HCEC 1CT (cell line): ENCODE results near the gene GHSR.

Experiments
- DNase-seq: peaks from one replicate; pipeline ENCODE4 v3.0.0-alpha.2; 2017

The GHSR gene

GRCh38 chr3:172437713-172438112 lies 10.5 kb downstream of the GHSR start:
- no peak for DNase-seq

DNA sequence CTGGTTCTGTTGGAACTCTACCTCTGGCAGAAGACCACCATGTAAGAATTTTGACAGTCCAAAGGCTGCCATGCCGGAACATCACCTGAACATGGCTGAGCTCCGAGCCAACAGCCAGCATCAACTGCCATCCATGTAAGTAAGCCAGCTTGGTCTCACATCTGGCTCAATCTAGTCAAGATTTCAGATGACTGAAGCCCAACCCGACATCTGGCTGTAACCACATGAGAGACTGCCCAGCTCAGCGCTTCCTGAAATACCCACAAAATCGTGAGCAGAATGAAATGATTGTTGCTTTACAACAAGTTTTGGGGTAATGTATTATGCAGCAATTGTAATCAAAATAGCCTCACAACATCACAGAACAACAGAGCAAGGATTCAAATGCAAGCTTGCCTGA lies 32.9 kb downstream of the GHSR start:
- no peak for DNase-seq

GRCh38 chr3:172411478-172411947 lies 36.7 kb downstream of the GHSR start:
- no peak for DNase-seq

DNA sequence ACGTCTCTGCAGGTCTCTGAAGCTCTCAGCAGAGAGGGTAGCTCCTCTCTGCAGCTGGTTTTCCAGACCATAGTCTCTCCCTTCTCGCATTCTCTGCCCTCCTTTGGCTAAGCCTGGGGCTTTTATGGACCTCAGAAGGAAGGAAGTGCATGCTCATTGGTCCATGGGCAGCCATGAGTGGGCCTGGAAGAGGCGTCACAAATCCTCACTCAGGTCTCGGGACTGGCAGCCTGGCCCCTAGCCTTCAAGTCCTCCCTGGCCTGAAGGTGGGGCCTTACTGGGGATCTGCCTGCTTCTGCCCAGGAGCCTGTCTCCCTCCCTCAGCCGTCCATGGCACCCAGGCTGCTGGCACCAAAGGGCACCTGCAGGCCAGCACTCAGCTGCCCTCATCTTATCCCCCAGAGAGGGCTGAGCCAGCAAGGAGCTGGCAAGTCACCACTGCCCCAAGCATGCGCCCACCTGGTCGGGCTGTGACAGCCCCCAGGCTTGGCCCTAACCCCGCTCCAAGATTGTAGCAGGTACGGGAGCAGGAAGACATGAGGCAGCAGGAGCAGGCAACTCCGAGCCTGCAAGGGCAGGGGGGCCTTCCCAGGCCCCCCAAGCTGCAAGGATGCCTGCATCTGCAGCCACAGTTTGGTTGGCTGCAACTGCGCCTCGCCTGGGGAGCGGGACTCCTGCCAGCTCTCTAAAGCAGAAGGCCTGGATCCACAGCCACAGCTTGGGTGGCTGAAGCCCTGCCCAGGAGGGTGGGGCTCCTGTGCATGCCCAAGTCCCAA lies 37.4 kb downstream of the GHSR start:
- DNase-seq: no peak

DNA sequence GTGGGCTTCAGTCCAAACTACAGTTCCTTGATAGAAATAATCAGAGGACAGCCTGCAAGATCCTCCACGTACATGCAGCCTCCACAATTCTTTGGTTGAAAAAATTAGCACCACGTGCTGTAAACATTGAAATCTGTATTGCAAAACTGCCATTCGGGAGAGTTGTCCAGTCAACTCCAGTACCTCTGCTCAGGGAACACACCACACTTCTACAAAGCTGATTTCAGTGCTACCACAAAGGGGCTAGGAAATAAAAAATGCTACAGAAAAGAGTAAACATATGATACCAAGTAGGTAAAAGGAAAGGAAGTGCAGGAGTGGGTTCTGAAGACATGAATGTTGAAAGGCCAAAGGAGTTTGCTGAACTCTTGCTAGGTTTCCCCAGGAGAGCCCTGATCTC lies 40.4 kb downstream of the GHSR start:
- no peak for DNase-seq

GRCh38 chr3:172405914-172406313 lies 42.3 kb downstream of the GHSR start:
- DNase-seq: no peak

- no peak for DNase-seq
Measured at GRCh38 chr3:172404237-172404962, 43.9 kb downstream of the GHSR start.

DNA sequence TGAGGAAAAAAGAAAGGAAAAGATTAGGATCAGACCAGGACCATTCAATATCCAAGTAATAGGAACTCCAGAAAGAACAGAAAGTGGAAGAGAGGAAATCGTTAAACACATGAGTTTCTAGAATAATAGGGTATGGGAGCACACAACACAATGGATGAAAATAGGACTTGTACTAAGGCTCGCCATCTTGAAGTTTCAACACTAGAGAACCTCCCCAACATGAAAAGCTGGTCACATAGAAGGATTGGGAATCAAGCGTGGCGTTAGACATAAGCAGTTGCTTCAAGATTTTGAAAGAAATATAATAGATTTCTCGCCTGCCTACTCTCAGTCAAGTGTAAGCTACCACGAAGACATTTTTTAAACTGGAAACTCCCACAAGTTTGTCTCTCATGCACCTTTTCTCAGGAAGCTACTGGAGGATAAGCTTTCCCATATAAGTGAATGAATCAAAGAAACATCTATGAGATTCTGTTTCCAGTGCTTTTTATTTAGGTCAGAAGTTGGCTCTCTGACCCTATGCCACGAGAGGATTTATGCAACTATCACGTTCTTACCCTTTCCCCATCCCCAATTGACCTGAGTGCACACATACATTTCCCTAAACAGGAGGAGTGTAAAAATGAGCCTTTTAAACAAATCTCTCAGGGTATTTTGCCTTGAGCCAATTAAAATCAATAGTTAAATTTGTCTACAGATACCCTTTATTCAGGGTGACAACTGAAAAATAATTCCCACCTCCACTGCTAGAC lies 45.2 kb downstream of the GHSR start:
- no peak for DNase-seq

- DNase-seq: no peak
Measured at GRCh38 chr3:172402090-172402489, 46.2 kb downstream of the GHSR start.

DNA sequence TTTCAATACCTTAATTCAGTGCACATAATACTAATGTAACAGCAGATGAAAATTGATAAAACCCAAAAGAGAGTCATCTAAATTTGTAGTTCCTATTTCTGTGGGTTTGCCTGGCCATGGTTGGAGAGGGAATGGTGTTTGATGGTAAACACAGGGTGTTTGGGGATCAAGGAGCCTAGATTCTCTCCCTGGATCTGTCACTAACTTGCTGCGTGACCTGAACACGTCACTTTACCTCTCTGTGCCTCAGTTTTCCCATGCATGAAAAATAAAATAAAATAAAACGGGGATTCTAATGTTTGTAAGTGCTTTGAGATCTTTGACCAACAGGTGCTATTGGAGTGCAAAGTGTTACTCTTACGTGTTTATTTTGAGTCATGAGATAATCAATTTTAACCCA lies 49.8 kb downstream of the GHSR start:
- no peak for DNase-seq

- peak; percentile 77 for DNase-seq
Measured at GRCh38 chr3:172397716-172398405, 50.4 kb downstream of the GHSR start.

DNA sequence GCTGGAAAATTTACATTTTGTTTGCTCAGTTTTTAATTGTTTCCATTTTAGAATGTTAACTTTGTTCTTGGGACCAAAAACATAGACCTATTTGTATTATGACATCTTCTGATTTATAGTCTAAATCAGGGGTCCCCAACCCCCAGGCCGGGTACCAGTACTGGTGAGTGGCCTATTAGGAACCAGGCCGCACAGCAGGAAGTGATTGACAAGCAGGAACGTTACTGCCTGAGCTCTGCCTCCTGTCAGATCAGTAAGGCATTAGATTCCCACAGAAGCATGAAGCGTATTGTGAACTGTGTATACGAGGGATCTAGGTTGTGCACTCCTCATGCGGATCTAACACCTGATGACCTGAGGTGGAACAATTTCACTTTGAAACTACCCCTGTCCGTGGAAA lies 51.9 kb downstream of the GHSR start:
- DNase-seq: no peak

DNA sequence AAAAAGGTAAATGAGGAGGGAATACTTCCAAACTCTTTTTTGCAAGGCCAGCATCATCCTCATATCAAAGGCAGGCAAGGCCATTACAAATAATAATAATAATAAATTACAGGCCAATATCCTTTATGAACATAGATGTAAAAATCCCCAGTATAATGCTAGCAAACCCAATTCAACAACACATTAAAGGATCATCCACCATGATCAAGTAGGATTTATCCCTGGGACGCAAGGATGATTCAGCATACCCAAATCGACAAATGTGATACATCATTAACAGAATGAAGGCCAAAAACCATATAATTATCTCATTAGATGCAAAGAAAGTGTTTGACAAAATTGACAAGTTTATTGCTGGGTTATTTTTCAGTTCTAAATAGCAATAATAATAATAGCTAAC lies 53.6 kb downstream of the GHSR start:
- DNase-seq: no peak
